NCI-H748 (cell line): ENCODE data around the gene PRH1.

Experiments used
- DNase-seq: peaks from one replicate; lab custom pipeline; 2025; ENCODE audit not compliant: unreplicated experiment; lab: John Stamatoyannopoulos, UW

PRH1 gene

DNA sequence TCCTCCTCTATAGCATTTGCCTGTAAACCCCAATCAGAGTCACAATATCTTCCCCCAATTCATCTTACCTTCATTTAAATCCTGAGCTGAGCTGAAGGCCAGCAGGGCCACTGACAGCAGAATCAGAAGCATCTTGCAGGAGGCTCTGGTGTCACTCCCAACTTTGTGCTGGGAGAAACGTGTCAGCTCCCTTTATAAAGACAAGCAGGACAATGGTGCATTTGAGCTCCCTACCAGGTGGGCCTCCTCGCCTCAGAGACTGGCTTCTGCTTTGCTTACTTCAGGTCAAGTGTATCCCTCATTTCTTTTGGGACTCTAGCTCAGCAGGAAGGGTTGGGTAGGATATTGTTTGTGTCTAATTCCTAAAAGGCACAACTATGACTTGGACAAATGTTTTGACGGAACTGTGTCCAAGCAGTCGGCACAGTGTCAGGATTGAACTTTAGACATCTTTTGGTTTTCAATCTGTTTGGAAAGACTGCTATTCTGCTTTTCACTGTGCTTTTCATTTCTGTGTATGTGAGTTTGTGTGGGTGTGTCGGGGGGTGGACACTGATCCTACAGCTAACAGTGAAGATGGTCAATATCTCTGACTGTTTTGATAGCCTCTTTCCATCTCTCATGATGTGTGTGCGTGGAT lies at the start of gene PRH1:
TSS of gene PRH1 (minus strand) at position 170 of the 640 bp plus-strand sequence. CDS start at position 132, 38 bp downstream.
- DNase-seq: no peak

- no peak for DNase-seq
Measured at GRCh38 chr12:10928746-10929286, 44.8 kb upstream of the PRH1 start, which contains the start of gene PRH2. TSS of gene PRH2 (plus strand) at chr12:10929236. CDS start at chr12:10929274, 38 bp downstream.

GRCh38 chr12:10926269-10926668 lies 42.2 kb upstream of the PRH1 start:
- no peak for DNase-seq

- no peak for DNase-seq
Measured at GRCh38 chr12:10919809-10920208, 35.8 kb upstream of the PRH1 start.

- no peak for DNase-seq
Measured at GRCh38 chr12:10910380-10910779, 26.3 kb upstream of the PRH1 start.

DNA sequence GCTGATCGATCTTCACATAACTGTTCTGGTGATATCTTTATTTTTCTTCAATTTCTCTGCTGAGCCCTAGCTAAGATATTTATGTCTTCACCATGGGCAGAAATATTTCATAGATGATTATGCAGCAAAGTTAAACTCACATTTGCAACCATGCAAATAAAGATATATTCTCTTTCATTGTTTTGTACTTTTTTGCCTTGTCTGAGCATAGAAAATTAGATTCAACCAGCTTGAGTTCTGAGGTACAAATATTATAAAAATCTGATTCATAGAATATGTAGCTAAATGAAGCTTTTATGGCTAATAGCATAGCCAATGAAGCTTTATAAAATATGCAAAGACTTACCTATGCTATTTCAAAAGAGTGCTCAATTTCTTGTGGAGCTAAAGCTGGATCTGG lies 25.4 kb upstream of the PRH1 start, which contains the start of gene TAS2R13:
TSS of gene TAS2R13 (minus strand) at position 101 of the 400 bp plus-strand sequence. CDS start 264 bp downstream, outside the sequence.
- DNase-seq: no peak

GRCh38 chr12:10904686-10905085 lies 20.6 kb upstream of the PRH1 start:
- no peak for DNase-seq

GRCh38 chr12:10901427-10901826 lies 17.4 kb upstream of the PRH1 start:
- no peak for DNase-seq

GRCh38 chr12:10900972-10901371 lies 16.9 kb upstream of the PRH1 start:
- no peak for DNase-seq

- no peak for DNase-seq
Measured at GRCh38 chr12:10900530-10900929, 16.5 kb upstream of the PRH1 start.

DNA sequence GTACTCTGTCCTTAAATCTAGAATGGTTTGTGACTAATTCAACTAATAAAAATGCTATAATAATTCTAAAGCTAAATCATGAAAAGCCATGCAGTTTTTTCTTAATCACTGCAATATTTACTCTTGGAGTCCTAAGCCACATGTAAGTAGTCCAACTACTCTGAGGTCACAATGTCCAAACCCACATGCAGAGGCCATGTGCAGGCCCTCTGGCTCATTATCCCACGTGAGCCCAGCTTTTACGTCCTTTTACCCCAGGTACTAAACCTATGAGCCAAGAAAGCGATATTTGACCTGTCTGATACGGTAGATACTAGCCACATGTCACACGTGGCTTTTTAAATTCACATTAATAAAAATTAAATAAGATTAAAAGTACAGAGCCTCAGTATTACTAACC lies 12.8 kb upstream of the PRH1 start:
- no peak for DNase-seq

DNA sequence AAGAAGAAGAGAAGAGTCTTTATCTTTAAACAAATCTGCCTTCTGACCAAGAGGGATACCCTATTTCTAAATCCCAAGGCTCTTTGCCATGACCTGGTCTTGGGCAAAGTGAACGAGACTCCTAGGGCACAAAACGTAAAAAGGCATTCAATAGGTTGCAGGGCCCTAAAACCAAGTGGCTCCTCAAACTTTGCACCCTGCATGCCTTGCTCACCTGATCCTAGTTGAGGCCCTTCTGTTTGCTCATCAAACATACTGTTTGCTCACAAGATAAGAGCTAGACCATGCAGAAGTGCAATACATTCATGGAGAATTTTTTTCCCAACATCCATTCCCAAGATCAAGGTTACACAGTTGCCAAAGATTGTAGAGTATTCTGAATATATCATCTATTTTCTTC lies 7.9 kb upstream of the PRH1 start:
- DNase-seq: no peak

DNA sequence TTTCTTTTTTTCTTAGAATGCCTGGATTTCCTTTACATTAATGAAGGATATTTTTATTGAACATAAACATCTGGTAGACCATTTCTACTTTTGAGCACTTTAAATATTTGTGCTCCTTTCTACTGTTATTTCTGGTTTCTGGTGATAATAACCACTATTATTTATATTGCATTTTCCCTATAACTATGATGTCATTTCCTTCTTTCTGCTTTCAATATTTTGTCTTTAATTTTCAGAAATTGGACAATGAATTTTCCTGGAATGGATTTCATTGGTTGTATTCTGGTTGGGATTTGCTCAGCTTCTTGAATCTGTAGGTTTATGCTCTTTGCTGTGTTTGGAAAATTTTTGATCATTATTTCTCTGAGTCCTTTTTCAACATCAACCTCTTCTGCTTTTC lies 5.2 kb upstream of the PRH1 start:
- no peak for DNase-seq

GRCh38 chr12:10873378-10873777 lies 10.7 kb downstream of the PRH1 start:
- no peak for DNase-seq

DNA sequence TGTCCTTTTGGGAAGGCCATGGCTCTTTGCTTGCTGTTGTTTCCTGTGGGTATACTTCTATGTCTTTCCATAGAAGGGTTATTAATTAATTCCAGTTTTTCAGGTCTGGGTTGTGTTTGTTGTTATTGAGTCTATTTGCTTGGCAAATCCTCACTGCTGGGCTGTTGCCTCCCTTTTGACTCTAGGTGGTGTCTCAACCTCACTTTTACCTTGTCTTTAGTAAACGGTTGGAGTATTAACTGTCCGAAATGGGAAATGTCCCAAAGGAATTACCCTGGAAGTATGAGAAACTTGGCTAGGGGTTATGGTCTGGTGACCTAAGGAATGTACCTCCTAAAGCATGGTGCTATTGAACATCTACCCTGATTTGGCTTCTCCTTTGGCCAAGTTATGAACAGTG lies 16.7 kb downstream of the PRH1 start:
- no peak for DNase-seq

DNA sequence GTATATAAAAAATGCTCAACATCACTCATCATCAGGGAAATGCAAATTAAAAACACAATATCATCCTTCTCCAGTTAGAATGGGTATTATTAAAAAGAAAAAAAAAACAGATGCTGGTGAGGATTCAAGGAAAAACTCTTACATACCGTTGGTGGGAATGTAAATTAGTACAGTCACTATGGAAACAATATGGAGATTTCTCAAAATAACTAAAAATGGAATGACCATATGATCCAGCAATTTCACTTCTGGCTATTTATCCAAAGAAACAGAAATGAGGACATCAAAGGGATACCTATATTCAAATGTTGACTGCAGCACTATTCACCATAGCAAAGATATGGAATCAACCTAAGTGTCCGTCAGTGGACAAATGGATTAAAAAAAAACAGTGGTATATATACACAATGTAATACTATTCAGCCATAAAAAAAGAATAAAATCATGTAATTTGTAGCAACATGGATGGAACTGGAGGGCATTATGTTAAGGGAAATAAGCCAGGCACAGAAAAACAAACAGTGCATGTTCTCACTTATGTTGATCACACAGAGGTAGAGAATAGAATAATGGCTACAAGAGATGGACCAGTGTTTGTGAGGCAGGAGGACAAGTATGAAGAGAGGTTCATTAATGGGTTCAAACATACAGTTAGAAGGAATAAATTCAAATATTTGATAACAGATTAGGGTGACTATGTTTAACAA lies 20.4 kb downstream of the PRH1 start:
- DNase-seq: no peak

GRCh38 chr12:10861366-10861765 lies 22.7 kb downstream of the PRH1 start:
- DNase-seq: no peak

- DNase-seq: no peak
Measured at GRCh38 chr12:10855807-10856206, 28.2 kb downstream of the PRH1 start.

GRCh38 chr12:10853776-10854175 lies 30.3 kb downstream of the PRH1 start:
- DNase-seq: no peak

GRCh38 chr12:10851243-10851858 lies 32.7 kb downstream of the PRH1 start:
- no peak for DNase-seq

DNA sequence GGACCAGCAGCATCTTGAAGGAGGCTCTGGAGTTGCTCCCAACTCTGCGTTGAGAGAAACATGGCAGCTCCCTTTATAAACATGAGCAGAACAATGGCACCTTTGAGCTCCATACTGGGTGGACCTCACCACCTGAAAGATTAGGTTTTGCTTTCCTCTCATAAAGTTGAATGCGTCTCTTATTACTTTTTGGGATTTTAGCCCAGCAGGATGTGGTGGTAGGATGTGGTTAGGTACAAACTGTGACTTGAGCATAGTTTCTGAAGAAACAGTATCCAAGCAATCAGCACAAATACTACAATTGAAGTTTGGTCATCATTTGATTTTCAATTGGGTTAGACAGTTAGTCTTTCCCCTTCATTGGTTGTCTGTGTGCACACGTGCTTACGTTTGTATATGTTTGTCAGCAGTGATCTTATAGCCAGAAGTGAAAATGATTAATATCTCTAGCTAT lies 34.6 kb downstream of the PRH1 start, which contains the start of gene PRR4:
TSS of gene PRR4 (minus strand) at position 51 of the 454 bp plus-strand sequence. CDS start at position 13, 38 bp downstream.
- no peak for DNase-seq

GRCh38 chr12:10847744-10848143 lies 36.3 kb downstream of the PRH1 start:
- no peak for DNase-seq
